Skin epidermis (tissue), 12 donors: Measurements from ENCODE around the gene RBMS1.

Source experiments
- H3K27ac ChIP-seq, 21 experiments: fragments of 200-600 bp; sonication (generic) in 11 of 21; one replicate each; pipeline ENCODE4 v1.5.0; 2020; ENCODE audit warnings: mild to moderate bottlenecking in 3 of 21, inconsistent platforms in 2 of 21, moderate library complexity in 2 of 21
- H3K4me3 ChIP-seq, 7 experiments: fragments of 200-600 bp; sonication (generic) in 2 of 7; one replicate each; pipeline ENCODE4 v1.5.0; 2020; ENCODE audit warnings: inconsistent platforms in 2 of 7, mild to moderate bottlenecking in 2 of 7, moderate library complexity in 1 of 7

The RBMS1 gene

DNA sequence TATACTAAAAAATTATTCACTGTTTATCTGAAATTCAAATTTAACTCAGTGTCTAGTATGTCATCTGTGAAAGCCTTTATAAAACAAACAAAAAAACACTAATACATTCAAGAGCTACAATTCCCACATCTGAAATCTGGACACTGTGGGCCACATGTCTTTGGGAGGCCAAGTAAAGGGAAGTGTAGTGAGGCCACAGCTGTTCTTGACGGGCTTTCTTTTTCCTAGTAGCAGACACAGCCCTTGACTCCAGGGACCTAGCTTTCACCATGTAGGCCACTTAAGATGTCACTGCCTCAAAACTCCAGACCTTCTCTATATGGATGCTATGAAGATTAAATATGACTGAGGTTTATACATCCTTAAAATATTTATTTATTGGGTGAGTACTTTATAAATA lies 91.1 kb downstream of the RBMS1 start:
- Histone ChIP-seq H3K27ac (peak overlapping the region in 8 of 21 experiments; percentile 7 to 73 (median 26)), H3K4me3 (no peak overlapping the region)

DNA sequence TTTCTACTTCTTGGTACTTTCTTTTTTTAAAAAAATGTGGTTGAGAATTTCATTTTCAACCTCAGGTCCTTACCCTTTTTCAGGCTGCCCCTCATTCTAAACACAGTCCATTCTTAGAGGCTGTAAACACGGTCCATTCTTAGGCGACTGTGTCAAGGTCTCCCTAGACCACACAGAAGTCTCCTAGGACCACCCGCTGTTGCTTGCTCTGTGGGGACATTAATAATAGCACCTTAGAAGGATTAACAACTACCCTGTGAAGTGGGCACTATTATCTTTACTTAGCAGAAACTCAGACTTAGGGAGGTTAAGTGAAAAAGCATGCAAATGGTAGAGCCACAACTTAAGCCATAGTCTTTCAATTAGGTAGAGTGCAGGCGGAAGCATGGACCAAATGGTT lies 91.7 kb downstream of the RBMS1 start:
- H3K27ac ChIP-seq = peak overlapping the region in 2 of 21 experiments; percentile 64 to 73

GRCh38 chr2:160399880-160400279 lies 93.7 kb downstream of the RBMS1 start:
- no peak overlapping the region for H3K4me3 ChIP-seq
- no peak overlapping the region for H3K27ac ChIP-seq

More for the DNA sequence above, 91.7 kb downstream of the RBMS1 start:
- no peak overlapping the region for H3K4me3 ChIP-seq

GRCh38 chr2:160397530-160397865 lies 96.1 kb downstream of the RBMS1 start:
- H3K4me3 ChIP-seq = no peak overlapping the region
- peak overlapping the region in 5 of 21 experiments; percentile 2 to 47 (median 22) for H3K27ac ChIP-seq

DNA sequence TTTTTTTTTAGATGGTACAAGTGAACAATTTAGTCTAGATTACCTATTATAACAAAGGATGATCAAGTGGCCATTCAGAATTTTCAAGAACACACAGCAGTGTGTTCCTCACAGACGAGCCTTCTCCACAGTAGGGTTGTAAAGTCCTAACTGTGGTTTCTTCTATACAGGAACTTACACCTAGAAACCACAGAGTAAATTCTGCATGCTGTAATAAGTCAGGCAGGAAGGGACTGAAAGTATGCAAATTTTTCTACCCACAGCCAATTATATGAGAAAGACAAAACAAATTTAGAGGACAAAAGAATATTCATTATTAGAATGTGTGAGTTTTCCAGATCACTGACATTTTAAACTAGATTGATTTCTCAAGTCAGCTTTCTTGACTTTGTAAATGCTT lies 99.5 kb downstream of the RBMS1 start:
- H3K27ac ChIP-seq = peak overlapping the region in 5 of 21 experiments; percentile 10 to 37 (median 20)
- no peak overlapping the region for H3K4me3 ChIP-seq

DNA sequence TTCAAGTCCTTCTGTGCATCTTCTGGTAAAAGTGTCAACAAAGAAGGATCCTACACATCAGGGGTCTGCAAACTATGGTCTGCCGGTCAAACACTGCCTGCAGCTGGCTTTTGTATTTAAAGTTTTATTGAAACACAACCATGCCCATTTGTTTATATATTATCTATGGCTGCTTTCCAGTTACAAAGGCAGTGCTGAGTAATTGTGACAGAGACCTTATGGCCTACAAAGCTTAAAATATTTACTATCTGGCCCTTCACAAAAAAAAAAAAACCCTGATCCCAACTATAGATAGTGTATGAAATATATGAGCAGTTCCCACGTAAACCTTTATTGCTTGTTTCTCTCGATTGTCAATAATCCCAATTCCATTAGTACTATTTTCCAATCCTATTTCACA lies 101.4 kb downstream of the RBMS1 start:
- H3K4me3 ChIP-seq = no peak overlapping the region
- peak overlapping the region in 1 of 21 experiments; percentile 47 for H3K27ac ChIP-seq

DNA sequence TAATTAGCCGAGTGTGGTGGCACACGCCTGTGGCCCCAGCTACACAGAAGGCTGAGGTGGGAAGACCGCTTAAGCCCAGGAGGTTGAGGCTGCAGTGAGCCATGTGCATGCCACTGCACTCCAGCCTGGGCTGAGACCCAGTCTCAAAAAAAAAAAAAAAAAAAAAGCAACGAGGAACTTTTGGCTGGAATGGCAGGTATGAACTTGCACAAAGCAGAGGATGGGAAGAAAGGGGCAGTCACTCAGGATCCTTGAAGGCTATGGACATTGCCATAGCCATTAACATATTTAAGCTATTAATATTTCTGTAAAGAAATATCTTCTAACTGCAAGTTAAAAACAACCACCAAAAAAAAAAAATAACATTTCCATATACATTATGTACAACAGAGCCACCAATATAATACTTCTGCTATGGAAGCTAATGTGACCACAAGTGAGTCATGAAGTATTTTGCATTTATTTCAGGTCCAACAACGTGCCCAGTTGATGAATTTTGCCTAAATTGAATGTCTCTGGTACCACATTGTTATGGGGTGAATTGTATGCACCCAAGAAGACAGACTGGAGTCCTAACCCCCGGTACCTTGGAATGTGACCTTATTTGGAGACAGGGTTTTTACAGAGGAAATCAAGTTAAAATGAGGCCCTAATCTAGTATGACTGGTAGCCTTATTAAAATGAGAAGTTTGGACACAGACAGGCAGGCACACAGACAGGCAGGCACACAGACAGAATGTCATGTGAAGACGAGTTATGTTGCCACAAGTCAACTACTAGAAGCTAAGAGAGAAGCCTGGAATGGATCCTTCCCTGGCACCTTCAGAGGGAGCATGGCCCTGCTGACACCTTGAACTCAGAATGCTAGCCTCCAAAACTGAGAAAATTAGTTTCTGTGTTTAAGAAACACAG lies 102.8 kb downstream of the RBMS1 start:
- Histone ChIP-seq H3K4me3 (no peak overlapping the region), H3K27ac (peak overlapping the region in 13 of 21 experiments; percentile 2 to 63 (median 38))

DNA sequence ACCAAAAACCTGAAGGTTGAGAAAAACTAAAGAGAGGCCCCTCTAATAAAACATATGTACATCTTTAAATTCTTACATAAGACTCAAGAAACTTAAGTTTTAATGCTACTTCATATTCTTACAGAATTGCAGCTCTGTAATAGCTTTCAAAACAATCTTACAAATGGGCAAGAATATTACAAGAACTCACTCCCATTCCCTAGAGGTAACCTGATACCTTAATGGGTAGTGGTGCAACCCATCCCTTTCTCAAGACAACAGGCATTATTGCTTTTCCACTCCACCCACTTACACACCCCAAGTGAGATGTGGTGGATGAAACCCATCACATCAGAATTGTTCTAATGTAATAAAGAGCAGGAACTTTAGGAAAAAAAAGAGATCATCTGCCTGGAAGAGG lies 103.7 kb downstream of the RBMS1 start:
- H3K4me3 ChIP-seq = no peak overlapping the region
- H3K27ac ChIP-seq = peak overlapping the region in 5 of 21 experiments; percentile 26 to 63 (median 38)

DNA sequence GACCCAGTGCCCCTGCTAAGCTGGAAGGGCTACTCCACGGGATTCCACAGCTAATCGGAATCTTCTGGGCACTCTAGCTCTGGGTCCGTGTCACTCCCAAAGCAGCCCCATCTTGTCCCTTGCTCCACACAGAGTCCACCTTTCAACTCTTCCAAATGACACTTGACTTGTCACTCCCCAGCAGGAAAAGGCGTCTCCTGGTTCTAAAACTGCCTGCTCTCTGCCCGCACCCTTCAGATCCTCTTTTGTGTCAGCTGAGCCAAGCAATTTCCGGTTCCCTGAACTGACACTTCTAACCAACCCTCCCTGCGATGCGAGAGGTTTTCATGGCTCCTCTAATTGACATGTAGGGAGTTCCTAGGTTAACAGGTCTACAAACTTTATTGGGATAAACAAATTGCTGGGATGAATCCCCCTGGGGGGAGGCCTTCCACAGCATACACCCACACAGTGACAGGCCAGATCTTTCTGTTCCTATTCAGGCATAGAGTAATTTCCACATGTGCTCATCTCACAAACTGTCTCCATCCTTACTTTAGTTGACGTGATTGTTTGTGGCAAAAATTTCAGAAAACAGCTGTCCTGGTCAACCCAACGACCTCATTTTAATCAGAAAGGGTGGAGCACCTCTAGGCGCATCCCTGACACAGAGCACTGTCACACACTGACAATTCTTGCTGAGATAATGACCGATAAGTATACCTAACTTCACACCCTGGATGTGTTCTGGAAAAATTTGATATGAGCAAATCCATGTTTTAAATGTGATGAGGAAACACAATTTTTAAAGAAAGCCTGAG lies 104.9 kb downstream of the RBMS1 start:
- H3K27ac ChIP-seq = peak overlapping the region in 20 of 21 experiments; percentile 29 to 88 (median 70)

DNA sequence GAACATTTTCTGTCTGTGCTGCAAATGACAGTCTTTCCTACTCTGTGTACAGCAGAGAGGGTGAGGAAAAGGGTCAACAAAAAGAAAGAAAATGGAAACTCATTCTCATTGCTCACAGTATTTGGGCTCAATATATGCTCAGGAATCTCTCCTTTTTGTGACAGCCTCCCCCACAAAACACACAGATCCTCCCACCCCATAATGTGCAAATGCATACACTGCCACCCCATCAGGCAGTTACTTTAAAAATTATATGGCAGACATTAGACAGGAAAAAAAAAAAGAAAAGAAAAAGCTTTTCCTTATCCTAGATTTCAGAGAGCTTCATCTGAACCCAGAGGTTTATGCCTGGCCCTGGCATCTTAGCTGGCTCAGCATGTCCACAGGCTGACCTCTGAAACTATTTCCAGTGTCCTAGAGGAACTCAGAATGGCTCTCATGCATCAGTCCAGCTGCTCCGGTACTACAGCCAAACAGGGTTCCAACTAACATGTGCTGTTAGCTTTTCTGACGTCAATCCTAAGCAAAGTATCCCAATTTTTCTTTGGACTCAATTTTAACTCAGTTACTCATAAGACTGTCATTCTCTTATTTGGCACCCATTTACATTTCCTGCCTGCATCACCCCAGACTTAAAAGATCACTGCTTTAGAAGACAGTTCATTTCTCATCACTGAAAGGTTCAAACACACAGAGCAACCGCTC lies 105.9 kb downstream of the RBMS1 start:
- no peak overlapping the region for H3K4me3 ChIP-seq

More for the DNA sequence above, 104.9 kb downstream of the RBMS1 start:
- H3K4me3 ChIP-seq = no peak overlapping the region

DNA sequence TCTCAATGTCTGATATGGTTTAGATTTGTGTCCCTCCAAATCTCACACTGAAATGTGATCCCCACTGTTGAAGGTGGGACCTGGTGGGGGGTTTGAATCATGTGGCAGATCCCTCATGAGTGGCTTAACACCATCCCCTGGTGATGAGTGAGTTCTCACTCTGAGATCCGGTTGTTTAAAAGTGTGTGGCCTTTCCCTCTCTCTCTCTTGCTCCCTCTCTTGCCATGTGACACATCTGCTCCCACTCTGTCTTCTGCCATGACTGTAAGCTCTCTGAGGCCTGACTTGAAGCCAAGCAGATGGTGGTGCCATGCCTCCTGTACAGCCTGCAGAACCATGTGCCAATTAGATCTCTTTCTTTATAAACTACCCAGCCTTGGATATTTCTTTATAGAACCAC lies 108.8 kb downstream of the RBMS1 start:
- Histone ChIP-seq H3K27ac (peak overlapping the region in 6 of 21 experiments; percentile 5 to 51 (median 40)), H3K4me3 (no peak overlapping the region)

More for the DNA sequence above, 105.9 kb downstream of the RBMS1 start:
- H3K27ac ChIP-seq = peak overlapping the region in 20 of 21 experiments; percentile 29 to 88 (median 70)

DNA sequence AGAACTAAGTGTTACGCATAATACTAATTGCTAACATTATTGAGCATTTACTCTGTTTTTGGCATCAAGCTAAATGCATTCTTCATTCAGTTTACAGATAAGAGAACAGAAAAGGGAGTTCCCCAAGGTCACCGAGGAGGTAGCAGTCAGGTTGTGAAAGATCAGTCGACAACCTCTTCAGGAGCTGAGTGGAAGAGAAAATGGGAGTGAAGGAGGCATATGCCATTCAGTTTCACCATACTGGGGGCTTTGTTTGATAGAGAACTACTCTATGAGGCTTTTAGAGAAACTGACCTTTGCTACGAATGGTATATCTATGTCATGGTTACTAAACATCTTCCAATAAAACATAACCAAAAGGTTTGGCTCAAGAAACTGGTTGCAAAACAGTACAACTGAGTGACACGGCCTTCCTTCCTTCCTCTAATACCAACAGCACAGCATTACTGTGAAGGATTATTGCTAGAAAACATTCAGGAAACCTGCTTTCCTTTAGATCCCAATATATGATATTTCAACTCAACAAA lies 112.1 kb downstream of the RBMS1 start:
- Histone ChIP-seq H3K4me3 (no peak overlapping the region), H3K27ac (peak overlapping the region in 17 of 21 experiments; percentile 6 to 87 (median 55))

GRCh38 chr2:160380611-160381010 lies 113.0 kb downstream of the RBMS1 start:
- Histone ChIP-seq H3K4me3 (no peak overlapping the region), H3K27ac (peak overlapping the region in 17 of 21 experiments; percentile 2 to 87 (median 55))

GRCh38 chr2:160380000-160380570 lies 113.5 kb downstream of the RBMS1 start:
- H3K27ac ChIP-seq = peak overlapping the region in 17 of 21 experiments; percentile 2 to 87 (median 55)
- no peak overlapping the region for H3K4me3 ChIP-seq

GRCh38 chr2:160379399-160379798 lies 114.2 kb downstream of the RBMS1 start:
- H3K27ac ChIP-seq = peak overlapping the region in 15 of 21 experiments; percentile 1 to 87 (median 69)
- no peak overlapping the region for H3K4me3 ChIP-seq

DNA sequence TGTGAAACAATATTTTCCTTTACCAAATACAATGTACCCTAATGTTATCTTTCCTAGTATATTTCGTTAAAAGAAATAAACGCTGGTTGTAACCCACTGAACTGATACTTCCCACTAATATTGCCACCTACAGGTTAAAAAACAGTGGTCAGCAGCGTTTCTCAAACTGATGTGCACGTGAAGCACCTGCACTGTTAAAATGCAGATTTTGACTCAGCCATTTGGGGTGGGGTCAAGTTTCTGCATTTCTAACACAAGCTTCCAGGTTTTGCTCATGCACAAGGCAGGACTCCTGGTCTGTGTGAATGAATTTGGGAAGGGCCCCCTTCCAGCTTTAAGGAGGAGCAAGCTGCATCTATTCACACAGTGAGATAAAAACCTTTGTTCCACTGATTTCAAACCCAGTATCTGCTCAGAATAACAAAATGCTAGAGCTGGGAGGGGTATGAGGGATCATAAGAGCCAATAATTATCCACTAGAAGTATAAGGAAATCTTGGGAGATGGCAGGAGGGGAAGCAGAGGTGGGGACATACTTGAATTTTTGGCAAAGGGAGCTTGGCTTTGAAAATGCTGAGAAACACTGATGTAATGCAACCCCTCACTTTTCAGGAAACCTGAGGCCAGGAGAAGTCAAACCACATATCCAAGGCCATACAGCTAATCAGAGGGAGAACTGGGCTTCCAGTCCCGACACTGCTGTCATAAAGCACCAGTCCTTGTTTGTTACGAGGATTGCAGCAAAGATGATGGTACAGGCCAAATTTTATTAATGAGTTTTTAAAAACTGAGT lies 116.2 kb downstream of the RBMS1 start:
- Histone ChIP-seq H3K4me3 (no peak overlapping the region), H3K27ac (peak overlapping the region in 7 of 21 experiments; percentile 1 to 87 (median 43))

GRCh38 chr2:160376576-160376975 lies 117.0 kb downstream of the RBMS1 start:
- Histone ChIP-seq H3K4me3 (no peak overlapping the region), H3K27ac (peak overlapping the region in 14 of 21 experiments; percentile 4 to 67 (median 37))

GRCh38 chr2:160375802-160376469 lies 117.7 kb downstream of the RBMS1 start:
- no peak overlapping the region for H3K4me3 ChIP-seq
- peak overlapping the region in 13 of 21 experiments; percentile 4 to 67 (median 47) for H3K27ac ChIP-seq
